Transverse colon (tissue), 3 donors: ENCODE measurements around the gene ANK3.

Source experiments
- EP300 ChIP-seq: sonication (generic); formaldehyde crosslinking; IDR thresholded peaks from one replicate; pipeline ENCODE4 v1.6.1; 2017; ENCODE audit warnings: antibody characterized with exemption, low read depth
- POLR2A ChIP-seq: fragments of 450-650 bp; IDR thresholded peaks from one replicate; pipeline ENCODE4 v1.6.1; 2016; ENCODE audit warnings: antibody characterized with exemption, mild to moderate bottlenecking, moderate library complexity
- TF ChIP-seq, protein P1 (sequence below), 5 experiments: fragments of 200-600 bp in 3 of 5; fragments of 450-650 bp in 2 of 5; sonication (generic) in 3 of 5; IDR thresholded peaks; 1 replicate in 2 of 5; 2 replicates in 3 of 5; pipeline ENCODE4 v1.5.1; 2016 to 2017; ENCODE audit warnings: antibody characterized with exemption in 5 of 5, inconsistent platforms in 3 of 5, mild to moderate bottlenecking in 2 of 5, moderate library complexity in 1 of 5

DNA sequence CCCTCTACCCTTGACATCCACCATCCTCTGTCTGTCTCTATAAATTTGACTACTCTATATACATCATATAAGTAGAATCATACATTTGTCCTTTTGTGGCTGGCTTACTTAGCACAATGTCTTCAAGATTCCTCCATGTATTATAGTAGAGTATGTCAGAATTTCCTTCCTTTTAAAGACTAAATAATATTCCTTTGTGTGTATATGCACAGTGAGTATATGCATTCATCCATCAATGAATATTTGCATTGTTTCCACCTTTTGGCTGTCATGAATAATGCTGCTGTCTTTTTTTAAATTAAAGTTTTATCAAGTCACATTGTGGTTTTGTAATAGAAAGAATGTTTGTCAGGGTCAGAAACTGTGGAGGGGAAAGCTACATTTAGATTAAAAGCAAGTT lies 195.3 kb downstream of the ANK3 start:
- TF ChIP-seq, protein P1, sequence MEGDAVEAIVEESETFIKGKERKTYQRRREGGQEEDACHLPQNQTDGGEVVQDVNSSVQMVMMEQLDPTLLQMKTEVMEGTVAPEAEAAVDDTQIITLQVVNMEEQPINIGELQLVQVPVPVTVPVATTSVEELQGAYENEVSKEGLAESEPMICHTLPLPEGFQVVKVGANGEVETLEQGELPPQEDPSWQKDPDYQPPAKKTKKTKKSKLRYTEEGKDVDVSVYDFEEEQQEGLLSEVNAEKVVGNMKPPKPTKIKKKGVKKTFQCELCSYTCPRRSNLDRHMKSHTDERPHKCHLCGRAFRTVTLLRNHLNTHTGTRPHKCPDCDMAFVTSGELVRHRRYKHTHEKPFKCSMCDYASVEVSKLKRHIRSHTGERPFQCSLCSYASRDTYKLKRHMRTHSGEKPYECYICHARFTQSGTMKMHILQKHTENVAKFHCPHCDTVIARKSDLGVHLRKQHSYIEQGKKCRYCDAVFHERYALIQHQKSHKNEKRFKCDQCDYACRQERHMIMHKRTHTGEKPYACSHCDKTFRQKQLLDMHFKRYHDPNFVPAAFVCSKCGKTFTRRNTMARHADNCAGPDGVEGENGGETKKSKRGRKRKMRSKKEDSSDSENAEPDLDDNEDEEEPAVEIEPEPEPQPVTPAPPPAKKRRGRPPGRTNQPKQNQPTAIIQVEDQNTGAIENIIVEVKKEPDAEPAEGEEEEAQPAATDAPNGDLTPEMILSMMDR (IDR thresholded peaks at IDR 0.05), result no peak
- TF ChIP-seq POLR2A (no peak), EP300 (no peak)
